ENCODE measurements around the gene MAP3K7CL. TPM values are rescaled to one million over a fixed set of nuclear protein-coding genes. Genes with fewer than 3 reads are reported as not detected.

Gene MAP3K7CL
- total RNA-seq, 2 donors from 2014 or later: 1.3 TPM; not detected in 1

DNA sequence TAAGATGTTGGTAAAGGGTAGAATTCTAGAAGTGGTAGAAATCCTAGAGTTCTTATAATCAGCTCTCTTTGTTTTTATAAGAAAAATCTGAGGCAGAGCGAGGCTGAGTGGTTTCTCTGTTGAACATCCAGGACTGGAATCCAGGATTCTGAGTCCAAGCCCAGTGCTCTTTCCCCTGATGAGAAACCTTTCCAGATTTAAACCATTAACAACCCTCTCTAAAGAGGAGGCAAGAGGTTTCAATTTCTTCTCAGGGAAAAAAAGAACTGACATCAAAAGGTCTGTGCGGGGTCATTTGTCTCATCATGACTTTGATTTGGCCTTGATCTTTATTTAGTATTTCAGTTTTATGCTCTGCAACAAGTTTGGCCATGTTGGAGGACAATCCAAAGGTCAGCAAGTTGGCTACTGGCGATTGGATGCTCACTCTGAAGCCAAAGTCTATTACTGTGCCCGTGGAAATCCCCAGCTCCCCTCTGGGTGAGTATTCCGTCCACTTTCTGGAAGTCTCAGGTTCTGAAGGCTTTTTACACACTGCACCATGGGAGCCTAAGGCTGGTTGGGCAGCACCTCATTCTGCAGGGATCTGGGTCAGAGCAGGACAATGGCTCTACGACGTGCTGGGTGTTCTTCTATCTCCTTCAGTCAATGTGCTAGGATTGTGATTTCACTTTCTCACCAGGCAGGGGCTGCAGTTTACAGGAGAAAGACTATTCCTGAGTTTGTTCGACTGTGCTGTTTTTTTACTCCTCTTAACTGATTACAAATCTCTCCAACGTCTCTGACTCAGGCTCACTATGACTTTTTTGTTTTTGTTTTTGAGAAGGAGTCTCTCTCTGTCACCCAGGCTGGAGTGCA, 38.1 kb upstream of the MAP3K7CL start:
- Mint-ChIP-seq H3K27ac (no peak overlapping the region), H3K9me3 (no peaks in the 10 kb centered on the region), H3K4me3 (no peak overlapping the region), H3K36me3 (ENCODE audit: low read depth) (no peaks in the 10 kb centered on the region), H3K4me1 (peaks cover 5% of the 10 kb centered on the region), H3K27me3 (ENCODE audit: insufficient read depth) (no peaks in the 10 kb centered on the region)
- H3K36me3 ChIP-seq (ENCODE audit: control insufficient read depth, insufficient read depth, low read length): no peaks in the 10 kb centered on the region
- no peak for DNase-seq
- H3K9ac ChIP-seq (ENCODE audit: extremely low read depth, low read length, poor library complexity, severe bottlenecking): no peak overlapping the region
- no peaks in the 10 kb centered on the region for H3K27me3 ChIP-seq (ENCODE audit: control insufficient read depth, insufficient read depth, low read length, poor library complexity, severe bottlenecking)
- 75 to 79% methylated on average over 5 to 9 of the region's 9 CpGs for WGBS, 2 experiments (ENCODE audit: insufficient coverage in 1 of 2, insufficient read length in 1 of 2)
- H3K9me3 ChIP-seq (ENCODE audit: control insufficient read depth, low read length): no peaks in the 10 kb centered on the region
- no peak overlapping the region for H3K27ac ChIP-seq (ENCODE audit: low read depth, low read length)
- TF ChIP-seq, protein P1, sequence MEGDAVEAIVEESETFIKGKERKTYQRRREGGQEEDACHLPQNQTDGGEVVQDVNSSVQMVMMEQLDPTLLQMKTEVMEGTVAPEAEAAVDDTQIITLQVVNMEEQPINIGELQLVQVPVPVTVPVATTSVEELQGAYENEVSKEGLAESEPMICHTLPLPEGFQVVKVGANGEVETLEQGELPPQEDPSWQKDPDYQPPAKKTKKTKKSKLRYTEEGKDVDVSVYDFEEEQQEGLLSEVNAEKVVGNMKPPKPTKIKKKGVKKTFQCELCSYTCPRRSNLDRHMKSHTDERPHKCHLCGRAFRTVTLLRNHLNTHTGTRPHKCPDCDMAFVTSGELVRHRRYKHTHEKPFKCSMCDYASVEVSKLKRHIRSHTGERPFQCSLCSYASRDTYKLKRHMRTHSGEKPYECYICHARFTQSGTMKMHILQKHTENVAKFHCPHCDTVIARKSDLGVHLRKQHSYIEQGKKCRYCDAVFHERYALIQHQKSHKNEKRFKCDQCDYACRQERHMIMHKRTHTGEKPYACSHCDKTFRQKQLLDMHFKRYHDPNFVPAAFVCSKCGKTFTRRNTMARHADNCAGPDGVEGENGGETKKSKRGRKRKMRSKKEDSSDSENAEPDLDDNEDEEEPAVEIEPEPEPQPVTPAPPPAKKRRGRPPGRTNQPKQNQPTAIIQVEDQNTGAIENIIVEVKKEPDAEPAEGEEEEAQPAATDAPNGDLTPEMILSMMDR (conservative IDR thresholded peaks at IDR 0.05): no peak
- H3K4me1 ChIP-seq (ENCODE audit: control insufficient read depth, insufficient read depth, low read length): no peaks in the 10 kb centered on the region
- H3K4me3 ChIP-seq (ENCODE audit: low read length): no peak overlapping the region

- TF ChIP-seq, protein P1 (conservative IDR thresholded peaks at IDR 0.05): no peak
- Histone ChIP-seq H3K4me1 (ENCODE audit: control insufficient read depth, insufficient read depth, low read length) (no peaks in the 10 kb centered on the region), H3K4me3 (ENCODE audit: low read length) (no peak overlapping the region), H3K9ac (ENCODE audit: extremely low read depth, low read length, poor library complexity, severe bottlenecking) (no peak overlapping the region), H3K27ac (ENCODE audit: low read depth, low read length) (no peak overlapping the region), H3K9me3 (ENCODE audit: control insufficient read depth, low read length) (no peaks in the 10 kb centered on the region), H3K36me3 (ENCODE audit: control insufficient read depth, insufficient read depth, low read length) (no peaks in the 10 kb centered on the region), H3K27me3 (ENCODE audit: control insufficient read depth, insufficient read depth, low read length, poor library complexity, severe bottlenecking) (no peaks in the 10 kb centered on the region)
- no peaks in the 10 kb centered on the region for H3K27me3 Mint-ChIP-seq (ENCODE audit: insufficient read depth)
- no peak for DNase-seq
- H3K4me3 Mint-ChIP-seq: no peak overlapping the region
- no peaks in the 10 kb centered on the region for H3K36me3 Mint-ChIP-seq (ENCODE audit: low read depth)
- H3K9me3 Mint-ChIP-seq: no peaks in the 10 kb centered on the region
- H3K27ac Mint-ChIP-seq: no peak overlapping the region
- H3K4me1 Mint-ChIP-seq: peaks cover 5% of the 10 kb centered on the region
- 89 to 92% methylated on average over 3 to 8 of the region's 8 CpGs for WGBS, 2 experiments (ENCODE audit: insufficient coverage in 1 of 2, insufficient read length in 1 of 2)
These were observed 34.0 kb upstream of the MAP3K7CL start for GRCh38 chr21:29096218-29097015.

GRCh38 chr21:29098156-29098555, 32.3 kb upstream of the MAP3K7CL start:
- DNase-seq: no peak
- Histone ChIP-seq H3K9me3 (ENCODE audit: control insufficient read depth, low read length) (no peaks in the 10 kb centered on the region), H3K4me1 (ENCODE audit: control insufficient read depth, insufficient read depth, low read length) (no peaks in the 10 kb centered on the region), H3K27ac (ENCODE audit: low read depth, low read length) (no peak overlapping the region), H3K9ac (ENCODE audit: extremely low read depth, low read length, poor library complexity, severe bottlenecking) (no peak overlapping the region), H3K36me3 (ENCODE audit: control insufficient read depth, insufficient read depth, low read length) (no peaks in the 10 kb centered on the region), H3K27me3 (ENCODE audit: control insufficient read depth, insufficient read depth, low read length, poor library complexity, severe bottlenecking) (no peaks in the 10 kb centered on the region), H3K4me3 (ENCODE audit: low read length) (no peak overlapping the region)
- TF ChIP-seq, protein P1 (conservative IDR thresholded peaks at IDR 0.05): no peak
- Mint-ChIP-seq H3K4me1 (peaks cover 3% of the 10 kb centered on the region), H3K4me3 (no peak overlapping the region), H3K36me3 (ENCODE audit: low read depth) (no peaks in the 10 kb centered on the region), H3K27ac (no peak overlapping the region), H3K27me3 (ENCODE audit: insufficient read depth) (no peaks in the 10 kb centered on the region), H3K9me3 (no peaks in the 10 kb centered on the region)
- WGBS, 2 experiments (ENCODE audit: insufficient coverage in 1 of 2, insufficient read length in 1 of 2): 86 to 100% methylated on average over 1 to 2 of the region's 2 CpGs

Data from endodermal cell (in vitro differentiated cells).